ENCODE data around the gene PLEK.
A peak's percentile ranks its signal among the peaks of the same experiment; 100 is the strongest.
"Not testable (repeated sequence)": the region's sequence is repeated elsewhere in the genome, so short reads cannot be mapped to it uniquely, and the experiment has no call there.

The PLEK gene

DNA sequence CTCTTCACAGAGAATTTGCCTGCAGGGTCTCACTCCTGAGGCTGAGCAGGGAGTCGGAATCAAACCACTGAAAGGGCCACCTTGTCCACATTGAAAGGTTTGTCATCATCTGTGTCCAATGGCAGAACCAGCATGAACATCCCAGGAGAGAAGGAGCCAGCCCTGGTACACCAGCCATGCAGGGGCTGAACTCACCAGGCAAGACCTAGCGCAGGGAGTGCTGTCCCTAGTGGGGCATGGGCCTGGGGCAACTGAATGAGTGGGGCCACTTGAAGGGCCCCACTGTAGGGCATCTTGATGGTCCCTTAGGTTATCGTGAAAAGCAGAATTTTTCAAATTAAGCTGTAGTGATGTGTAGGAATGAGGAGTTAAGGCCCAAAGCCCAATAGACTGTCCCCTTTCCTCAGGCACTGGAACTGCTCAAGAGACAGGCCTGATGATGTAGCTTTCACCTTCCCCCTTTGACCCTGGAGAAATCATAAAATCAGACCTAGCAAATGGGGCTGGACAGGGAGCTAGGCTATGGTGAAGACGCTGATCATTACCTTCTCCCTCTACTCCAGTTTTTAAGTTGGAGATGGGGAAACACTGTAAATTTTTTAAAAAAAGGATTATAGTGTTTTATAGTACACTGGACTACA lies 8.4 kb upstream of the PLEK start:
- no peak for DNase-seq

DNA sequence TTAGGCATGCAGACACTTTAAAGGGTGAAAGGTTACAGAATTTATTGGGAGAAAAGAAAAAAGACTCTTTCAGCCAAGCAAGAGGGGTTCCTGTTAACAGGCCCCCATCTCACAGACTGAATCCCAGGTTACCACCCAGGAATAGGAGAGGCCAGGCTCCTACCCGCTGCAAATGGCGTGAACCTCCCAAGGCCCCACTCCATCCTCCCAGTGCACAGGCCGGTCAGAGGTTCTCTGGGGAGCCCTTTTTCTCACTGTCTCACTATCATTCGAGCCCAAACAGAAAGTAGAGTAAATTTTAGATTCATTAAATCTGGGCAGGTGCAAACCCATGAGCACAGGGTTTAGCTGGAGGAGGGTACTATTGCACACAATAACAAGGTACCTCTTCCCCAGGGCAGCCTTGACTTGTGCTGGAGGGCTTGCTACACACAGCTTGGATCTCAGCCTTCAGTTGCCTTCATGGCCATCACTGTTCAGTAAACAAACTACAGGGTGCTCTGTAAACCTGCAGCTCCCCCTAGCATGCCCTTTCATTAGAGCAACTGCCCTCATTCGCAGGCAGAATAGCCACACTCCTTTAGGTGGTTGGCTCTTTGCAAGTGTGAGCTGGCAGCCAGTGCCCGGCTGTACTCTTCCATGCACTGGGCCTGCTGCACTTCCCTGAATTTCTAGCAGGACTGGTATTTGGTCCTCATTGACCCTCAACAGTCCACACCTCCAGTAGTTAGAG lies 7.3 kb upstream of the PLEK start:
- DNase-seq = peak; percentile 94

DNA sequence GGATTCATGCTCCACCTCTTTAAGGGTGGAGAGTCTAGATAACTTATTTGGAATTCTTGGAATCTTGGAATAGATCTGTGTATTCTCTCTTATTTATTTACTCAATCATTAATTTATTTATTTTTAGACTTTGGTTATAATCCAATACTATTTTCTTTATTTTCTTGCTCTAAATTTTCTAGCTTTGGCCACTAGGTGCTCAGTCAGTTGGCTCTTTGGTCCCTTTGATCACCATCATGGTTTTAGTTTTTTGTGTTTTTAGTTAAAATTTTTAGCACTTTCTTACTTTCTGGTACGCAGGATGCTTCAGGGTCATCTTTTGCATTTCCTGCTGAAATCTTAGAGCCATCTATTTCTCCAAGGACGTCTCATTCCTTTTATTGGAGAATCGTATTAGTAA lies 5.2 kb upstream of the PLEK start:
- DNase-seq = no peak

DNA sequence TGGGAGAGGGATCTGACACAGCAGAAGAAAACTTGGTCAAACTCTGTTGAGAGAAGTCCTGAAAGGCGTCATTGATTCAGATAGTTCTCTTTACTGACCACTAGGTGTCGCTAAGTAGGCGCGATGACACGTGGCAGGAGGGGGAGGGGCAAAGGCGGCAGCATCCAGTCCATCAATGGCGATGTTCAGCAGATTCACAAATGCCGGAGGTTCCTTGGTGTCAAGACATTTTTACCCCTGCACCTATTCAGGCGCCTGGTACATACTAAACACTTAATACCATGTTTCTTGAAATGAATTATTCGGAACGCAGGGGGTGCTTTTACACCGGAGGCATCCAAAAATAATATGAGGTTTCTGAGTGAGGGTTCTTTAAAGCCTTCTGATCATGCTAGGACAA lies 3.0 kb upstream of the PLEK start:
- DNase-seq = peak; percentile 87

- DNase-seq = no peak
Measured at GRCh38 chr2:68362749-68363148, 2.3 kb upstream of the PLEK start.

- DNase-seq = no peak
Measured at GRCh38 chr2:68363721-68364120, 1.4 kb upstream of the PLEK start.

GRCh38 chr2:68366083-68366560 lies 1.0 kb downstream of the PLEK start:
- peak; percentile 33 for DNase-seq

DNA sequence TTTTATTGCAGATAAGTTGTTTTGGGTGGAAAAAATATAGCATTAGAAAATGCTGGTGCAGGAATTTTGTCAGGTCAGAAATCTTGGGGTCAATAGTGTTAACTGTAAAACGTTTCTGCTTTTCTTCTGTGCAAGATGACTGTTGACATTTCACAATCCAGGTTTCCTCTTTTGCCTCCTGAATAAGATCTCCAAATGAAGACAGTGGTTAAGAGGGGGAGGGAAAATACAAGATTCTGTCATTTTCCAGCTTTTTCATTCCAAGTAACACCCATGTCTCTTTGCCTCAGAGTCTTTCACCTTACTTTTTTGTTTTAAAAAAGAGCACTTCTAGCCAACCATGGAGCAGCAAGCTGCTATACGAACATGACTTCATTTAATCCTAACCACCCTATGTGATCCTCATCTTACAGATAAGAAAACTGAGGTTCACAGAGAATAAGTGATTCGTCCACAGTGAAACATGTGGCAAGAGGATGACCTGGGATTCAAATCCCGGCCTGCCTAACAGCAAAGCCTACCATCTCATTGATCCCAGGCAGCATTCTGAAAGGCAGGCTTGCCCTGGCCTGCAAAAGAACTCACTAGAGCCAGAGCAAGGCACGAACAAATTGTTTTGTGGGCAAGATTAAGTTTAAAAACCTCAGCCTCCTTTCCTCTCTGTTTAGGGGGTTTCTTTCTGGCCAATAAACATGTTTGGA lies 3.0 kb downstream of the PLEK start:
- DNase-seq = no peak

DNA sequence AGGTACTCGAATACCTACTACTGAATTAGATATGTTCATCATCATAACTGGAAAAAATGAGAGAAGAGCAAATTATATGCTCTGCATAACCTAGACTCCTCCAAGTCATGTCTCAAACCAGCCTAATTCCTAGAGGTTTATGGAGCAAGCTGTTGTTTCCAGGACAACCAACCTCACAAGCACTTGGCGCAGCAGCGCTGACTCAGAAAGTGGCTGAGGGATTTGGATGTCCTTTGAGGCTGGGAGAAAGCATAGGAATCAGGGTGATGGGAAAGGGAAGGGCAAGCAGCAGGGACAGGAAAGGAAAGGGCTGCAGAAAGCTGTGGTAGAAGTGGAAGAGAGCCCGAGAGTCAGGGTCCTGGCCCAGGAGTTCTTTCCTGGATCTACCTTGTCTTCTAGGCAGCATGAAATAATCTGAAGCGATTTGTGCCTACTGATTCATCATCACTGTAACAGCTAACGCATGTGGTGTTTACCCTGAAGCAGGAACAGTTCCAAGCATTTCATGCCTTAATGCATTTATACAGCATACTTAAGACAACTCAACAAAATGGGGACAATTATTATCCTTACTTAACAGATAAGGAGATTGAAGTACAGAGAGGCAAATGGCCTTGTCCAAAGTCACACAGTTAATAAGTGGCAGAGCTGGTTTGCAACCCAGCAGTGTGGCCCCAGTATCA lies 3.7 kb downstream of the PLEK start:
- no peak for DNase-seq

DNA sequence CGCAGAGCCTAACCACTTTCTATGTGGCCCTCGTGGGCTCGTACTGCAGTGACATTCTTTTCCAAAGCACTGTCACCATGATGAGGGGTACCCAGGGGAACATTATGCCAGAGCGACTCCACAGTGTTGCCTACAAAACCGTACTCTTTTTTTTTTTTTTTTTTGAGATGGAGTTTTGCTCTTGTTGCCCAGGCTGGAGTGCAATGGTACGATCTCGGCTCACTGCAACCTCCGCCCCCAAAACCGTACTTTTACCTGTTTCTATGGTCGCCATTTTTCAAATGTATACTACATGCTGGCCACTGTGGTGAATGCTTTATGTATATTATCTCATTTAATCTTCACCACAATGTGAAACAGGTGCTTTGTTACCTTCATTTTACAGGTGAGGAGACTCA lies 4.3 kb downstream of the PLEK start:
- no peak for DNase-seq

GRCh38 chr2:68371138-68371537 lies 6.1 kb downstream of the PLEK start:
- no peak for DNase-seq

- DNase-seq = peak; percentile 36
Measured at GRCh38 chr2:68371581-68371980, 6.5 kb downstream of the PLEK start.

- DNase-seq = no peak
Measured at GRCh38 chr2:68372485-68372884, 7.4 kb downstream of the PLEK start.

GRCh38 chr2:68374184-68374583 lies 9.1 kb downstream of the PLEK start:
- no peak for DNase-seq

GRCh38 chr2:68375582-68375981 lies 10.5 kb downstream of the PLEK start:
- peak; percentile 67 for DNase-seq

GRCh38 chr2:68377137-68377780 lies 12.2 kb downstream of the PLEK start:
- DNase-seq = no peak

DNA sequence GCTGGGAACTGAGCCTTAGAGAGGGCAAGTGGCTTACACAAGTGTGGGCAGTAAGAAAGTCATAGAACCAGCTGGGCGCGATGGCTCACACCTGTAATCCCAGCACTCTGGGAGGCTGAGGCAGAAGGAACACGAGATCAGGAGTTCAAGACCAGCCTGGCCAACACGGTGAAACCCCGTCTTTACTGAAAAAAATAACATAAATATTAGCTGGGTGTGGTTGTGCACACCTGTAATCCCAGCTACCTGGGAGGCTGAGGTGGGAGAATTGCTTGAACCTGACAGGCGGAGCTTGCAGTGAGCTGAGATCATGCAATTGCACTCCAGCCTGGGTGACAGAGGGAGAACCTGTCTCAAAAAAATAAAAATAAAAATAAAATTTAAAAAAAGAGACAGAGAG lies 13.7 kb downstream of the PLEK start:
- DNase-seq = not testable (repeated sequence)

DNA sequence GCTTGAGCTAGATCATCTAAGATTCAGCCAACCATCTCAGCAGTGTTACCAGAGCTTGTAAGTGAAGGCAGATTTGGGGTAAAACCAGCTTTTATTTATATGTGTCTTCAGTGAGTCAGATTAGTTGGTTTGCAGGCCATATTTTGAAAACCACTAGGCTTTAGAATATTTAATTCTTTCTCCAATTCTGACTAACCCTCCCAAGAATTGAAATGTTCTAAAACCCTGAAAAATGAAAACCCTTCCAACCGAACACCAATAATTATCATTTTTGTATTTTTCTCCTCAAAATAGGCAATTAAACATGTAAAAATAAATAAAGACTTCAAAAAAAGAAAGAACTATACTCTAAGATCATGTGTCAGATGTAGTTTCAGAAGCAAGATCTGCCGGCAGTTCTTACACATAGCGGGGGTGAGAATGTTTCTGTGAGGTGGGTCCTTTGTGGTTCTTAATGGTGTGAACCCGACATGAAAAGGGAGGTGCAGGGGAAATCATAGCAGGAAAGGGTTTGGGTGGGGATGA lies 14.2 kb downstream of the PLEK start:
- no peak for DNase-seq

- DNase-seq = no peak
Measured at GRCh38 chr2:68383778-68384177, 18.7 kb downstream of the PLEK start.

- peak; percentile 37 for DNase-seq
Measured at GRCh38 chr2:68384485-68385107, 19.5 kb downstream of the PLEK start.

DNA sequence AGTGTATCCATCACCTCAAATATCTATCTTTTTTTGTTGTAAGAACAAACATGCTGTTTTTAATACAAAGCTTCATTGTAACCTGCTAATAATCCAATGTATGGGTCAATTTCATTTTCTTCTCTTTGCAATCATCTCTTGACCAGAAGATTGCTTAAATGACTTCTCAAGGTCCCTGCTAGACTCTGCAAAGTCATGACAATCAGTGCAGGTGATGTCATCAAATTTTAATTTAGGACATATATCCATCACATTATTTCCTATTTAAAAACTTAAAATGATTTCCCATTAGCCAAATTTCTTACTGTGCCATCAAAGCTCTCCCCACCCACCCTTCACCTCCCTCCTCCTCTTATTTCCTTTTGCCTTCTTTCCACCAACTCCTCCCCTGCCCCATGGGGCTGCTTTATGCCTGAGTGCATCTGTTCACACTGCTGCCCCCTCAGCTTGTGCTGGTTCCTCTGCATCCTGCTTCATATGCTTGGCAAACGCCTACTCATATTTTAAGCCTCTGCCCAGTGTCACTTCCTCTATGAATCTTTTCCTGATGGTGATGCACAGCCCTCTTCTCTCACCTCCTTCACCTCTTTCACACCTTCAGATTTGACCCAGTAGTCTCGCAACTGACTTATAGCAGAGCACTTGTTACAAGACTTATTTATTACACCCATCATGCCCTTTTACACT lies 20.3 kb downstream of the PLEK start:
- DNase-seq = no peak

GRCh38 chr2:68385907-68386287 lies 20.8 kb downstream of the PLEK start:
- no peak for DNase-seq
